Fibroblast of skin of back (primary cell): ENCODE measurements around the gene CDH5.

Experiments used
- DNase-seq: peaks from one replicate; pipeline ENCODE4 v3.0.0-alpha.2; 2013

Gene CDH5

DNA sequence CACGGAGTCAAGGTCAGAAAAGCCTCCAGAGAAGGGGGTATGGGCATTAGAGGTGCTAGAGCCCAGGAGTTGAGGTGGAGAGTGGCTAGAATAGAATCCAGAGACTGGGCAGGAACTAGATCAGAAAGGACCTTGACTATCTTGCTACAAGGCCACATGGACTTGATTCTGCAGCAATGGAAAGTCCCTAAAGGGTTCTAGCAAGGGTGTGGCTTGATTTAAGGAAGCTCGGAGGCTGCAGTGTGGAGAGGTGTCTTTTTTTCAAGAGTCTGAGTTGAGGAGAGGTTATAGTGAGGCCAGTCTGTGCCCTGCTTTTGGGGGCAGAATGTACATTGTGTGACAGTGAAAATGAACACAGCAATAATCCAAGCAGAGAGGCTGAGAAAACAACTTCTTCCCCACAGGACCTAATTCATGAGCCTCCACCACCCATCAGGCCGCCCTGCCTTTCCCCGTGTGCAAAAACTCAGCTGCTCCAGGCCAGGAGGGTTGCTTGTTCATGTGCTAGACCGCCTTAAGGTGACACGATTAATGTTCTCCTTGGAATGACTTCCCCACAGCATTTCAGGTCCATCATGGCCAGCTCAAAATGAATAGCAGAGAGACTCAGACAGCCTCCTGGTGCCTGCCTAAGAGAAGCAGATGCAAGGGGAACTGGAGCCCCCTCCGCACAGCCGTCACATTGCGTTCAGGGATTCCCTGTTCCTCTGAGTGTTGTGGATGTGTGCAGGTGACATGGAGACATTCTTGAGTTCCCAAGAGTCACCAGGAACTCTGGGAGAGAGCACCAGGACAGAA, 51.9 kb downstream of the CDH5 start:
- DNase-seq, result no peak

DNA sequence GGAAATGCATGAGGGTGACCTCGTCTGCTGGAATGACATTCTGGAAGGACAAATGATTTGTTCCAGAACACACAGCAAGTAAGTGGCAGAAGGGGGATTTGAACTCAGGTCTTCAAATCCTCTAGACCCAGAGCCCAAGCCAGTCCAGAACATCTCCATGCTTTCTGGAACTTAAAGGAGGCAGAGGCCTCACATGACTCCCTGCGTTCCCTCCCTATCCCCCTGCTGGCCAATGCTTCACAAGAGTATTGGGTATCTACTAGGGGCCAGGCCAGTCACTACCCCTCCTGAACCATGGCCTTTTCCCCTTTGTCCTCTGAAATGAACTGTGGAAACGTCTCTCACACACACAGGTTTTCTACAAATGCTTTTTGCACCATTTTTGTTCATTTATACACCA, 53.0 kb downstream of the CDH5 start:
- no peak for DNase-seq

DNA sequence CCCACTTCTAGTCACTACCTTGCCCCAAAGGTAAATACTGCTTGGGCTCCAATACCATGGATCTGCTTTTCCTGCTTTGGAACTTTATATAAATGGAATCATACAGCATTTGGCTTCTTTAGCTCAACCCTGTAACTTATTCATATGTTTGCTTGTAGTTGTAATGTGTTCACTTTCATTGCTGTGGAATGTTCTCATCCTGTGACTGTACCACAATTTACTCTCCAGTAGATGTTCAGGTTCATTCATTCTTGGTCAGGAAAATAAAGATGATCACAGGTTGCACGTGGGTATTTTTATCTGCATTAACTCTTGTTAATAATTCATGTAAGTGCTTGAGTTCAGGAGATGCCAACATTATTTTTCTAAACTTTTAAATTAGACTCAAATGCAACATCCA, 53.9 kb downstream of the CDH5 start:
- DNase-seq, result no peak

DNA sequence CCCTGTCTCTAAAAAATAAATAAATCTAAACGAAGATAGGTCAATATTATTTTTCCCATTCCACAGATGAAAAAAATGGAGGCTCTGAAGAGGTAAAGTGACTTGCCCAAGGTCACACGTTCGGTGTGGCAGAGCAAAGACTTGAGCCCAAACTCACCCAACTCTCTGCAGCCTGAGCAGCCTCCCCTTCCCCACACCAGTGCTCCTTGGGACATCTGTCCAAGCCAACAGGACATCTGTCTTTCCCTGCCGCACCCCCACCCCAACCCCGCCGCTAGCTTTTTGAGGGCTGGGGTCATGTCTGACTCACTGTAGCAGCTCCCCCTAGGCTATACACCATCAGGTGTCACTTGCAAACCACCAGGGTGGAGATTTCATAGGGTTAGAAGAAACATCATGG, 55.4 kb downstream of the CDH5 start:
- DNase-seq, result no peak

DNA sequence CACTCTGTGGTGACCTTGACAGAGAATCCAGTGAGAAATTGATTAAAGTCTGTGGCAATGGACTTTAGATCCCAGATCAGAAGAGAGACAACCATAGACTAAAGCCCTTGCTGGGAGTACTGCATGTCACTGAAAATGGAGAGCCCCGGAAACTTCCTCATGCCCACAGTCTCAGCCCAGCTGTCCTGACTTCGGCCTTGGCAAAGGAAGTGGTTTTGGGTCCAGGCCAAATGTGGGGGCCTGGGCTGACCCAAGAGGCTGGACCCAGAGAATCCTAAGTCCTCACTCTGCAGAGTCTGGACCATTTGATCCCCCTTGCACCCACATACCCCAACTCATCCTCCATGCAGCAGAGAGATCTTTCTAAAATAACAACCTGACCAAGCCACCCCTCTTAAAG, 55.9 kb downstream of the CDH5 start:
- DNase-seq, result no peak

DNA sequence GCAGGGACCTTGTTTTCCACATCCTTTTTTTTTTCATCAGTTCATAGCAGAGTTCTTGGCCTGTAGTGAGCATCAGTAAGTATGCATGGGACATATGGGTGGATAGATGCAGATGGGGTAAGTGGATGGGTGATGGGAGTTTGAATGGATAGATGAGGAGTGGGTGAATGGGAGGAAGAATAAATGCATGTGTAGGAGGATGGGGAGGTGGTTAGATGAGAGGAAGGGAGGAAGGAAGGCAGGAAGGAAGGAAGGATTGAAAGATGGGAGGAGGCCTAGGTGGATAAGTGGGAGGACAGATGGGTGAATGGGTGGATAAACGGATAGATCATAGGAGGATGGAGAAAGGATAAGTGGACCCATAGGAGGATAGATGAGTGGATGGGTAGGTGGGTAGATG, 56.7 kb downstream of the CDH5 start:
- no peak for DNase-seq

DNA sequence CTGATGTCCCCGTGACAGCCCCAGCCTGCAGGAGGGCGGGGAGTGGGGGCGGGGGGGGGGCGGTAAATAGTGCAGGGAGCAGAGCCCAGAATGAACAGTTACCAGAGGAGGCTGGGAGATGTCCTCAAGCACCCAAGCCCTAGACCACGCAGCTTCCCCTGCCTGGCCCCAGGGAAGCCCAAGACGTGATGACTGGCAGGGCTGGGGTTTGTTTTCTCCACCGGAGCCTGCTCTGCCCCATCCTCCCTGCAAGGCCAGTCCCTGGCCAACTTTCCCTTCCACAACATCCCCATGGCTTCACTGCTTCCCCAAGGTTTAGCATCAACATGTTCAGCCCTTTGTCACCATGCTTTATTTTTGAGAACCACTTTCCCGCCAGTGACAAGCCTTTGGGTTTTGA, 59.2 kb downstream of the CDH5 start:
- DNase-seq, result no peak

DNA sequence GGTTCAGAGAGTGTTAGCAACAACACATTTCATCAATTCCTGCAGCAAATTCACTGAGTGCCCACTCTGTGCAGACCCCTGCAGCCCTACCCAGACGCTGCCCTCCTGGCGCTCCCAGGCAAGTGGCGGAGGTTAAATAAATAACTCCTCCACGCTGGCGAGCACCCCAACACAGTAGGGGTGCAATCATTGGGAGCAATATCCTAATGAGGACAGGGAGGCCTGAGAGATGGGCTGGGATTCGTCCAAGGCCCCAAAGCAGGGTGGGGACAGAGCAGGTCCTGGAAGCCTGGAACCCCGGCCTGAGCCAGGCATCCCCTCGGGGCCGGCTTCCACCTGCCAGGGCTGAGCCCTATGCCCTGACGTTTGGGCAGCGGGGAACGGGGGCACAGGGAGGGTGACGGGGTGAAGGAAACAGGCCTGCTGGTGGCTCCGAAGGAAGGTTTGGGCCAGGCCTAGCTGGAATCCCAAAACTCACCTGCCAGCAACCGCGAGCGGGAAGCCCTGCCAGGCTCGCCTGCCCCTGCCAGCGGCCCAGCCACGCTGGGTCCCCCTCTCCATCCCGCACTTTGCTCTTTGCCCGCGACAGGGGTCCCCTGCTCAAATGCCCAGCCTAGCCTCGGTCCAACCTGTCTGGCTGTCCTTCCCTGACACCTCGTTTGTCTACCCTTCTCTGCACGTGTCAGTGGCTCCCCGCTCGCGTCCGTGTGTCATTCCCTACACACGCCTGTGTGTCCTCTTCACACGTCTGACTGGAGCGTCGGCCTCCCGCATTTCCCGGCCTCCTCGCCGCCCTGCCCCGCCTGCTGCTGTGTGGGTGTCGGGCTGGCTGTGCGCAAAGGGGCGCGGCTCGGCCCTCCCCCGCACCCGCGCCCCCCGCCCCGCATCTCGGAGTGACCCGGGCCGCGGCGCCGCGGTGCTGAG, 59.9 kb downstream of the CDH5 start:
- no peak for DNase-seq

DNA sequence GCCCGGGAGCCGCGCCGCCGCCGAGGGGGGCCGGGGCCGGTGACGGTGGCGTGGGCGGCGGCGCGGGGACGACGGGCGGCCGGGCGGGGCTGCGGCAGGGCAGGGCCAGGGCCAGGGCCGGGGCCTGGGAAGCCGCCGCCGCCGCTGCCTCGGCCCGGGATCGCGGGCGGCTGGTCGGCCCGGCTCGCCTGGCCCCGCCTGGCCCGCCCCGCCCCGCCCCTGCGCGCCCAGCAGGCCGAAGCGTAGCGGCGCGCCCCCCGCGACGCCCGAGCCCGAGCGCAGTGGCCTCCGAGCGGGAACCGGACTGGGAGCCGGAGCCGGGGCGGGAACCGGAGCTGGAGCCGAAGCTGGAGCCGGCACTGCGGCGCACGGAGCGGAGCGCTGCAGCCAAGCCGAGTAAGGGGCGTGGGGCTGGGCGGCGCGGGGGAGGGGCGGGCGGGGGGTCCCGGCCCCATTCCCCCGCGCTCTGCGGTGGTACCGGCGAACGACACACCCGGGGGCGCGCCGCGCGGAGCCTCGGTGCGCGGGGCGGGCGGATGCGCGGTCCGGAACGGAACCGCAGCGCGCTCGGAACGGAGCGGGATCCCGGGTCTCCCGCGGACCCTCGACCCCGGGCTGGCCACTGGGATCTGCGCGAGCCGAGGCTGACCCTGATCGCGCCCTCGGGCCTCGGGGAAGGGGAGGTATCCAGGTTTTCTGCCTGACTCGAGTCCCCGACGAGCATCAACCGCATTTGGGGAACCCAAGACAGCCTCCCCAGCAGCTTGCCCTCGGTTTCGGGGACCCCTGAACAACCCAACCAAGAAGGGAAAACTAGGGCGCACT, 60.8 kb downstream of the CDH5 start, which contains the start of gene BEAN1:
TSS of gene BEAN1 (plus strand) at position 260 of the 825 bp plus-strand sequence. CDS start 10,382 bp downstream, outside the sequence.
- DNase-seq, result peak; percentile 30

DNA sequence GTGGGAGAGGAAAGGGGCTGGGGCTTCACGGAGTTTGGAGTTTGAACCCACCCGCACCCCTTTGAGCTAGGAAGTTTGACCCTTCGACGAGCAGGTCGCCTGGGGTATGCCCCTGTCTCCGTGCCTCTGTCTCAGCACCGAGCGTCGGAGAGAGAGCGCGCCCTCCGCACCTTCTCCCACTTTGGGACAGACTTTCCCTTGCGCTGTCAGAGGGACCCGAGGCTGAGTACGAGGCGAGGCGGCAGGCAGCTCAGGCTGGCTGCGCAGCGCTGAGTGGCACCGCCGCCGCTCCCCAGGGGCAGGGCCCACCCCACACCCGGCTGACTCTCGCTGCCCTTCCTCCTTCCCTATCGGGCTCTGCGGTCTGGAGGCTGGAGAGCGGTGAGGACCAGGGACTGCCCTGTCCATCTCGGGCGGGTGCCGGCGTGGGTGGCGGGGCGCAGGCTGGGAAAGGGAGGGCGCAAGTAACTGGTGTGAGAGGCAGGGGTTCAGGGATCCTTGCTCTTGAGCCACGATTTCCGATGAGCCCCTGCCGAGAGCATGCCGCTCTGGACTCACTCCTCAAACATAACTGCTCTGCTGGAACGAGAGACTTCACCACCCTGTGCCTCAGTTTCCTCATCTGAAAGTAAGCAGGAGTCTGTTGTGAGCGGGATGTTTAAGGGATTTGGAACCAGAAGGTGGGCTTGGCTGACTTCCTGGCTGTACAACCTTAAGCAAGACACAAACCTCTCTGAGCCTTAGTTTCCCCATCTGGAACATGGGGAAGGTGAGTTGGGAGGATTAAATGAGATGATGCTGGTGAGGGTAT, 61.6 kb downstream of the CDH5 start:
- DNase-seq, result no peak

DNA sequence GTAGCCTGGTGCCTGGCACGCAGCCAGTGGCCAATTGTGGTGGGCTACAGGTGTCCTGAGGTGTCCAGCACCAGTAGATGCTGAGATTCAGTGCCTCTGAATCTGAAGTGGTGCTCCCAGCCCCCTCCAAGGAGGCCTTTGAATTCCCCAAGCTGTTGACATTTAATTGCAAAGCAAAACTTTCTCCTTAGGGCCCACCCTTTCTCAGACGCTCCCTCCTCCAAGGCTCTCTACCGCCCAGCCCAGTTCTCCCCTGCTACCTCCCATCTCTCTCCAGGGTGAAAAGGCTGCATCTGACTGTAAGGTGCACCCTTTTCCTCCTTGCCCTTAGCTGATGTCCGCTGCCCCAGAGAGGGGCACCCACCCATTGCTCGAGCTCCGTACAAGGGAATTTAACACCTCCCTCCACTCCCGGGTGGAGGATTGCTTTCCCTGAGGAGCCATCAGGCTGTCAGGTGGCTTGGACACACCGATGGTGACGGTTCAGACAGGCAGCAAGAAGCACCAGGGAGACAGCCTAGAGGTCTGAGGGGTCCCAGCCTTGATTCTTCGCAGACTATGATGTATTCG, 62.3 kb downstream of the CDH5 start:
- DNase-seq, result no peak

DNA sequence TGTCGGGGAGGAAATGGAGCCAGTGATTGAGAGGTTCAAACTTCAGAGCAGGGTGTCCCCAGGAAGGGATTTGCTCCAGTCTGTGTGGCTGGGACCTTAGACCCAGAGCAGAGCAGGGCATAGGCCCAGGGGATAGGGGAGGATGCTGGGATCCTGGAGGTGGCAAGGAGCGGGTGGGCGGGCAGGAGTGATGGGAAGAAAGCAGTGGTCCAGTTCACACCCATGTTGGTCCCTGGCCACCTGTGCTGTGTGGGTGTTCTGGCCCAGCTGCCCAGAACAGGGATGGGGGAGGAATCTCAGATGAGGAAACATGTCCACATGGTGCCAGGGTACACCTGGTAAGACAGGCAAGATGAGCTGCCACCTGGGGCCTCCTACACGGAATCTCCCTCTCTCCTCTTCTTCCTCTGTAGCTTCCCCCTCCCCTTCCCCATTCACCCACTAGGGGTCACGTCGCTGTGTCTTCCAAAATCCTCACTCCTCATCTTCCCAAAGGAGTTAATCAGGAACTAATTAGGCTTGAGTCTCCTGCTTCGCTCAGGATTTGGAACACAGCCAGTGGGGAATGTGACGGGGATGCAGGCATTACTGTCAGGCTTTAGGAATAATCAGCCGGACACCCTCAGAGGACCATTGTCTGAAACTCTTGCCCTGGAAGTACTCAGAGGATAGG, 62.9 kb downstream of the CDH5 start:
- DNase-seq, result no peak

DNA sequence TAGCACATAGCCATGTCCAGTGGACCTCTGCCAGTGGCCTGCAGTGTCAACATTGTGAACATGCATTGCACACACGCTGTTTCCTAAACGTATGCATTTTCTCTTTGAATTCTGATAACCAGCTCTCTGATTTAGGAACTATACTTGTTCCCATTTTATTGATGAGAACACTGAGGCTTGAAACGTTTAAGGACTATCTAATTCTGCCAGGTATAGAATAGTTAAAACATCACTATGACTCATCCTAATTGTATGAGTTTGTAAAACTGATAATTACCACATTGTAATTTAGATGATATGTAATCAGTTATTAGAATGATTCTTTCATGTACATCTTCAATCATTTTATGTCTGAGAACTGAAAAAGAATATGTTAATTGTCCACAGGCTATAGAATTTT, 63.7 kb downstream of the CDH5 start:
- no peak for DNase-seq

DNA sequence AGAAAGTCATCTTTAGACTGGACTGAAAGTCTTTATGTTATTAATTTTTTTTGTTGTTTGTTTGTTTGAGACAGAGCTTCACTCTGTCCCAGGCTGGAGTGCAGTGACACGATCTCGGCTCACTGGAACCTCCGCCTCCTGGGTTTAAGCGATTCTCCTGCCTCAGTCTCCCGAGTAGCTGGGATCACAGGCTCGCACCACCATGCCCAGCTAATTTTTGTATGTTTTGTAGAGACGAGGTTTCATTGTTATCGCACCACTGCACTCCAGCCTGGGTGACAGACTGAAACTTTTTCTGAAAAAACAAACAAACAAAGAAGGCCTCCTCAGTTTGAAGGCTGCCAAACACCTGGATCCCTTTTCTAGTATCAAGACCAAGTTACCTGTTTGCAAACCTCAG, 65.3 kb downstream of the CDH5 start:
- no peak for DNase-seq

DNA sequence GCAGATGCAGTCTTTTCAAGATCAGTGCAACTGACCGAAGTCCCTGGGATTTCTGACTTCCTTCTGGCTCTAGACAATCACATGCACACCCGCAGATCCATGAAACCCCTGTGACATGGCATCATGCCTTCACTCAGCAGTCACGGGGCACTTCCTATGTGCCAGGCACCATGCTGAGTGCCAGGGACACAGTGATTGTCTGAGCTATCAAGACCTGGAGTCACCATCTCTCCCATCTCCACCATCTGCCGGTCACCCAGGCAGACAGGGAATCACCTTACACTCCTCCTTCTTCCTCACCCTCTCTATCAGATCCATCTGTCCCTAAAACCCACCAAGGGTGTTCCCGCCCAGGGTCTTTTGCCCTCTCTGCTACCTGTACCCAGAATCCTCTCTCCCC, 65.9 kb downstream of the CDH5 start:
- no peak for DNase-seq

DNA sequence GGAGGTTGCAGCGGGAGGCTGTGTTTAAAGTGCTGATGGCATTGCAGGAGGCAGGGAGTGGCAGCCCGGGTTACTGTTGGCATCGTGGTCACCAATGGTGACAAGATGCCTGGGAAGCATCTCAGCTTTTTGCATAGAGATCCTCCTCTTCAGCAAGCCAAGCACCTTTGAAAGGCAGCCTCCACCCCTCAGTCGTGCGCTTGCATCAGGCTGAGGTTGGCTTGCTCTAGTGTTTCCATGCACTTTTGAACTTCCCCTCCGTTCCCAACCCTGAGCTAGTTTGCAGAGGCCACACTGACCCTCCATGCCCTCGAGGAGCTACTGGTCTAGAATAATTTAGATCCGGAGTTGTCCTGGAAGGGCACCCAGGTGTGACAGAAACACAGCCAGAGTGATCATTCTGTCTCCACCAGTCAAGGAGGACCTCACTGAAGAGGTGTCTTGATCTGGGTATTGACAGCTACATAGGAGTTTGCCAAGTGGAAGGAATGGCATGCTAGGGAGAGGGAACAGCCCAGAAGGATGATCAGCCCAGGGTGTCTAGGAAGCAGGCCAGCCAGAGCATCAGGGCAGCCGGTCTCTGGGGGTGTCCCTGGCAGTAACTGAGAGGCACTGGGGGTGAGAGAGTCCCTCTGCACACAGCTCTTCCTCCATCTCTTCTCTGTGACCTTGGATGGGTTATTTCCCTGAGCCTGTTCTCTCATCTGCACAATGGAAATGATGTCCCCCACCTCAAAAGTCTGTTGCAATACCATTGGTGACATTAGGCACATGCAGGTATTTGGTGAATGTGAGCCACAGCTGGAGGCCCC, 68.3 kb downstream of the CDH5 start:
- DNase-seq, result no peak

DNA sequence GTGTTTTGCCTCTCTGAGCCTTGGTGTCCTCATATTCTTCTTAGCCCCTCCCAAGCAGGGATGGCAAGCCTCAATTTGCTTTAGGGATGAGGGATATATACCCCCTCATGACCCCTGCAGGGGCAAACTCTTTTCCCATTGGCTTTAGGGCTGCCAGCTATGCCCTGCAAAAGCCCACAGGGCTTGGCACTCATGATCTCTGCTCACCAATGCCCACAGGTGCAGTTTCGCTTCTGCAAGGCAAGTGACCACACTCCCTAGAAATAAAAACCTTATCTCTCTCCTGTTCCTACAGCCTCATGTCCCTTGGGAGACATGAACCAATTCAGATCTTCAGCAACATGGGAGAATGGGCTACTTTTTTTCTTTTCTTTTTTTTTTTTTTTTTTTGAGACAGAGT, 69.4 kb downstream of the CDH5 start:
- DNase-seq, result no peak

DNA sequence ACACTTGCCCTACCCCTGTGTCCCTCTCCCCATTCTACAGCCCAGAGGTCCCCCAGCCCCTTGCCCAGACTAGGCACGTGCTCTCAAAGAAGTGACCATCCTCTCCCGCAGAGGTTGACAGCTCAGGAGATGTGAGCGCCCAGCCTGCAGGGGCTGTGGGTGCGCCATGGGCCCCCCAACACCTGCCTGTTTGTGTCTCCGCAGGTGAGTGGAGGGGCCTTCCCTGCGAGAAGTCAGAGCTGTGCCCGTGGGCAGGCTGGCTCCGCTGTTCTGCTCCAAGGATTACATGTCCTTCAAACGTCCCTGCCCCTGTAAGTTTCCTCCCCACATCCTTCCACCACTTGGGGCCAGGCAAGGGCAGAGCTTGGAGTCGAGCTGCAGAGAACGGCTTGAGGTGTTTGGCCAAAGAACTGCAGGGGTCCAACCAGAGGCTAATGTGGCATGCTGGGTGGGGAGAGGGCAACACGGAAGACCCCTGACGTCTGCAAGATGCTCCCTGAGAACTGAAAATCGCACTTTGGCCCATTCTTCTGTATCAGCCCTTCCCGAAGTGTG, 71.0 kb downstream of the CDH5 start:
- no peak for DNase-seq

DNA sequence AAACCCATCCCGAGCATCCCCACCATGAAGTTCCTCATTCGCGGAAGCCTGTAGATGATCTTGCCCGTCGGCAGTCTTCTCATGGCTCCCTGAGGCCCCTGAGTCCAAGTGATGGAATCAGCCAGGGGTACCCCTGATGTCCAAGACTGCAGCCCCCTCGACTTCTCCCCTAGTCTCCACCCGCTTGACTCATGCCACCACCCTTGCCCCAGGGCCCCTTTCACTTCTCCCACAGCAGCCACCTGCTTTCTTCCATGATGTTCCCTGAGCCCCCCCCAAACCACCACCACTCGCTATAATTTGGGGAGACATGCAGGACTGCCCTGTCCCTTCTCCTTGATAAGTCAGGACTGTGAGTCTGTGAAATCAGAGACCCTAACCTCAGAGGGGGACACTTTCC, 72.0 kb downstream of the CDH5 start:
- DNase-seq, result no peak
